CD14-positive monocyte (primary cell): ENCODE results near the gene RNF135. TPM values are rescaled to one million over a fixed set of nuclear protein-coding genes. Genes with fewer than 3 reads are reported as not detected.

Experiments used
- DNase-seq, 3 donors: peaks; one replicate each; pipeline ENCODE4 v3.0.0-alpha.2; 2011 to 2022
- H2AFZ ChIP-seq: 2 replicates; pipeline ENCODE4 v1.6.0; 2012; ENCODE audit warnings: mild to moderate bottlenecking, low read depth, low read length, inconsistent platforms; ENCODE audit not compliant: insufficient read depth, poor library complexity, severe bottlenecking
- H3K27ac ChIP-seq, 2 donors: 1 replicate in 1 of 2; 2 replicates in 1 of 2; pipeline ENCODE4 v1.5.1; 2012 to 2013; ENCODE audit warnings: low read length in 2 of 2, control low read depth in 1 of 2, inconsistent platforms in 1 of 2, low read depth in 1 of 2, mild to moderate bottlenecking in 1 of 2
- H3K27me3 ChIP-seq, 2 donors: one replicate each; pipeline versions ENCODE4 v1.6.0 to v1.6.1; 2011 to 2013; ENCODE audit warnings: low read length in 2 of 2; ENCODE audit not compliant: control insufficient read depth in 2 of 2, insufficient read depth in 2 of 2
- H3K36me3 ChIP-seq, 2 donors: replicated peaks in 1 of 2; 1 replicate in 1 of 2; 2 replicates in 1 of 2; pipeline versions ENCODE4 v1.5.1 to v1.6.1; 2012 to 2013; ENCODE audit warnings: low read length in 2 of 2, control low read depth in 1 of 2, inconsistent platforms in 1 of 2, mild to moderate bottlenecking in 1 of 2; ENCODE audit not compliant: insufficient read depth in 2 of 2, control insufficient read depth in 1 of 2
- H3K4me1 ChIP-seq, 2 donors: 1 replicate in 1 of 2; 2 replicates in 1 of 2; pipeline versions ENCODE4 v1.5.1 to v1.6.1; 2012 to 2013; ENCODE audit warnings: low read length in 2 of 2, control low read depth in 1 of 2, inconsistent platforms in 1 of 2, mild to moderate bottlenecking in 1 of 2, moderate library complexity in 1 of 2; ENCODE audit not compliant: insufficient read depth in 2 of 2, control insufficient read depth in 1 of 2
- H3K4me2 ChIP-seq: replicated peaks from 2 replicates; pipeline ENCODE3; 2012; ENCODE audit warnings: low read length, moderate library complexity, mild to moderate bottlenecking; ENCODE audit not compliant: poor library complexity, severe bottlenecking; ENCODE audit errors: extremely low read depth
- H3K4me3 ChIP-seq, 3 experiments: fragments of 200-600 bp in 1 of 3; sonication (generic) in 1 of 3; replicated peaks in 1 of 3; 1 replicate in 2 of 3; 2 replicates in 1 of 3; pipeline ENCODE4 v1.5.1; 2011 to 2013; ENCODE audit warnings: low read length in 3 of 3, mild to moderate bottlenecking in 3 of 3, control low read depth in 2 of 3, low read depth in 2 of 3, inconsistent platforms in 1 of 3, moderate library complexity in 1 of 3
- H3K79me2 ChIP-seq: 2 replicates; pipeline ENCODE4 v1.6.0; 2012; ENCODE audit warnings: mild to moderate bottlenecking, control low read depth, inconsistent platforms, low read length, moderate library complexity; ENCODE audit not compliant: insufficient read depth
- H3K9ac ChIP-seq: 2 replicates; pipeline ENCODE4 v1.6.0; 2017; ENCODE audit warnings: low read length, mild to moderate bottlenecking; ENCODE audit not compliant: insufficient read depth, poor library complexity, severe bottlenecking
- H3K9me3 ChIP-seq, 2 donors: replicated peaks in 1 of 2; 1 replicate in 1 of 2; 2 replicates in 1 of 2; pipeline versions ENCODE4 v1.5.1 to v1.6.1; 2012 to 2013; ENCODE audit warnings: low read length in 2 of 2, control low read depth in 1 of 2; ENCODE audit not compliant: control insufficient read depth in 1 of 2, insufficient read depth in 1 of 2
- H4K20me1 ChIP-seq: 2 replicates; pipeline ENCODE4 v1.6.0; 2012; ENCODE audit warnings: mild to moderate bottlenecking, low read length, control low read depth, moderate library complexity; ENCODE audit not compliant: insufficient read depth
- H3K27ac Mint-ChIP-seq, 7 donors: one replicate each; pipeline ENCODE4 v1.8.0; 2020; ENCODE audit warnings: mild to moderate bottlenecking in 7 of 7, mixed read lengths in 7 of 7, moderate library complexity in 6 of 7, inconsistent platforms in 2 of 7
- H3K27me3 Mint-ChIP-seq, 3 donors: one replicate each; pipeline ENCODE4 v1.8.0; 2021 to 2022; ENCODE audit warnings: low read depth in 3 of 3, mild to moderate bottlenecking in 3 of 3, mixed read lengths in 3 of 3, moderate library complexity in 3 of 3, inconsistent platforms in 1 of 3
- H3K36me3 Mint-ChIP-seq, 2 donors: one replicate each; pipeline ENCODE4 v1.8.0; 2020; ENCODE audit warnings: mixed read lengths in 2 of 2, inconsistent platforms in 1 of 2, mild to moderate bottlenecking in 1 of 2
- H3K4me1 Mint-ChIP-seq: one replicate; pipeline ENCODE4 v1.8.0; 2020; ENCODE audit warnings: mild to moderate bottlenecking, mixed read lengths
- H3K4me3 Mint-ChIP-seq, 2 donors: one replicate each; pipeline ENCODE4 v1.8.0; 2020; ENCODE audit warnings: mild to moderate bottlenecking in 2 of 2, mixed read lengths in 2 of 2, moderate library complexity in 1 of 2
- H3K9me3 Mint-ChIP-seq, 7 donors: one replicate each; pipeline ENCODE4 v1.8.0; 2020 to 2022; ENCODE audit warnings: mixed read lengths in 7 of 7, mild to moderate bottlenecking in 6 of 7, moderate library complexity in 6 of 7, inconsistent platforms in 2 of 7
- CTCF ChIP-seq: fragments of 200-600 bp; IDR thresholded peaks from one replicate; pipeline ENCODE4 v1.8.0; 2022; ENCODE audit warnings: antibody characterized with exemption, mild to moderate bottlenecking
- WGBS: methylation state at CpG from one replicate; pipeline ENCODE4 v1.1.5; 2013; ENCODE audit warnings: missing lambda C conversion rate; ENCODE audit not compliant: insufficient coverage; 5-methylcytosine and 5-hydroxymethylcytosine counted together
- intact Hi-C, 2 donors: fragments of 100-400 bp; cut with micrococcal nuclease; formaldehyde crosslinking; loops; one replicate each; pipeline versions ENCODE4 v1.15.0 to v1.15.1; 2023
- polyA plus RNA-seq, 3 donors: library from polyadenylated mRNA; depleted of rRNA in 1 of 3; unstranded in 2 of 3; stranded (reverse) in 1 of 3; fragments of 300-500 nt in 2 of 3; fragments of >200 nt in 1 of 3; fragmentation: Illumina TruSeq in 2 of 3; gene quantifications; 1 replicate in 2 of 3; 2 replicates in 1 of 3; pipeline ENCODE4 v1.2.3, GENCODE V29; 2012 to 2021

RNF135 gene
- polyA plus RNA-seq, 3 donors: 51.4 to 74.8 (median 66.6) TPM

GRCh38 chr17:31013844-31014243, 43.0 kb downstream of the RNF135 start:
- Mint-ChIP-seq H3K36me3 (peaks cover 18 to 26% of the 10 kb centered on the region in 2 donors), H3K9me3 (peaks cover 0 to 2% (median 0%) of the 10 kb centered on the region in 7 donors), H3K4me3 (no peak overlapping the region), H3K4me1 (peaks cover 6% of the 10 kb centered on the region), H3K27me3 (peaks cover 4 to 5% (median 4%) of the 10 kb centered on the region in 3 donors), H3K27ac (peak overlapping the region in 1 of 7 donors; percentile 0)
- intact Hi-C loops: loop anchor here in 1 of 2 donors (10.0 kb wide), 1 partner anchor 51 kb away; no protein-coding TSS in a partner anchor
- Histone ChIP-seq H3K79me2 (peaks cover 2% of the 10 kb centered on the region), H3K4me2 (no peak overlapping the region), H3K9ac (no peak overlapping the region), H3K36me3 (no peaks in the 10 kb centered on the region), H3K27ac (no peak overlapping the region), H3K4me1 (peaks cover 5% of the 10 kb centered on the region in 2 donors), H3K27me3 (peaks cover 0 to 3% of the 10 kb centered on the region in 2 donors), H3K4me3 (no peak overlapping the region), H4K20me1 (no peaks in the 10 kb centered on the region), H3K9me3 (no peaks in the 10 kb centered on the region), H2AFZ (no peak overlapping the region)
- WGBS: 92% methylated on average over 2 of the region's 3 CpGs
- TF ChIP-seq CTCF: no peak
- DNase-seq: no peak

GRCh38 chr17:31015639-31016038, 44.8 kb downstream of the RNF135 start:
- 97% methylated on average over 3 of the region's 5 CpGs for WGBS
- Mint-ChIP-seq H3K4me3 (no peak overlapping the region), H3K4me1 (peaks cover 1% of the 10 kb centered on the region)

More at GRCh38 chr17:31015639-31016038, 44.8 kb downstream of the RNF135 start:
- Histone ChIP-seq H3K27ac (no peak overlapping the region), H3K27me3 (no peaks in the 10 kb centered on the region), H3K9me3 (no peaks in the 10 kb centered on the region), H3K4me2 (no peak overlapping the region), H3K36me3 (no peaks in the 10 kb centered on the region), H2AFZ (no peak overlapping the region), H3K9ac (no peak overlapping the region), H3K4me1 (no peaks in the 10 kb centered on the region), H3K79me2 (no peaks in the 10 kb centered on the region), H4K20me1 (no peaks in the 10 kb centered on the region), H3K4me3 (no peak overlapping the region)
- intact Hi-C loops: loop anchor here in 1 of 2 donors (10.0 kb wide), 1 partner anchor 49 kb away; no protein-coding TSS in a partner anchor
- peaks cover 12 to 26% of the 10 kb centered on the region in 2 donors for H3K36me3 Mint-ChIP-seq
- no peaks in the 10 kb centered on the region for H3K9me3 Mint-ChIP-seq
- H3K27me3 Mint-ChIP-seq: peaks cover 0 to 1% (median 0%) of the 10 kb centered on the region in 3 donors
- no peak overlapping the region for H3K27ac Mint-ChIP-seq
- no peak for DNase-seq
- TF ChIP-seq CTCF: no peak
